Fibroblast of lung (primary cell): ENCODE measurements around the gene ALPK1. TPM values are rescaled to one million over a fixed set of nuclear protein-coding genes. Genes with fewer than 3 reads are reported as not detected.
"Not testable (repeated sequence)": the region's sequence is repeated elsewhere in the genome, so short reads cannot be mapped to it uniquely, and the experiment has no call there.

ENCODE experiments used
- DNase-seq, 2 donors: peaks; one replicate each; pipeline versions ENCODE4 v3.0.0 to v3.0.0-alpha.2; 2010; ENCODE audit warnings: low read depth in 2 of 2
- H2AFZ ChIP-seq: 2 replicates; pipeline ENCODE4 v1.5.1; 2012; ENCODE audit warnings: low read length, control low read depth, inconsistent platforms
- H3K27ac ChIP-seq: 2 replicates; pipeline ENCODE4 v1.5.1; 2011; ENCODE audit warnings: low read length, control low read depth; ENCODE audit not compliant: insufficient read depth
- H3K27me3 ChIP-seq: 2 replicates; pipeline ENCODE4 v1.5.1; 2011; ENCODE audit warnings: mild to moderate bottlenecking, low read length; ENCODE audit not compliant: control insufficient read depth, insufficient read depth
- H3K36me3 ChIP-seq: 2 replicates; pipeline ENCODE4 v1.5.1; 2011; ENCODE audit warnings: low read length; ENCODE audit not compliant: control insufficient read depth, insufficient read depth
- H3K4me1 ChIP-seq: 2 replicates; pipeline ENCODE4 v1.5.1; 2011; ENCODE audit warnings: low read length; ENCODE audit not compliant: control insufficient read depth, insufficient read depth; ENCODE audit errors: extremely low read depth
- H3K4me2 ChIP-seq: 2 replicates; pipeline ENCODE4 v1.5.1; 2011; ENCODE audit warnings: low read length, control low read depth; ENCODE audit not compliant: insufficient read depth; ENCODE audit errors: extremely low read depth
- H3K4me3 ChIP-seq, 4 experiments: fragments of 200-600 bp in 1 of 4; sonication (generic) in 1 of 4; replicated peaks in 1 of 4; 2 replicates each; pipeline ENCODE4 v1.5.1; 2011 to 2016; ENCODE audit warnings: low read length in 4 of 4, low read depth in 3 of 4, mild to moderate bottlenecking in 3 of 4, control low read depth in 2 of 4, inconsistent platforms in 1 of 4, mixed read lengths in 1 of 4; ENCODE audit not compliant: insufficient read depth in 1 of 4; ENCODE audit errors: control extremely low read depth in 1 of 4
- H3K79me2 ChIP-seq: 2 replicates; pipeline ENCODE4 v1.5.1; 2012; ENCODE audit warnings: mild to moderate bottlenecking, low read length, inconsistent platforms; ENCODE audit not compliant: control insufficient read depth, insufficient read depth
- H3K9ac ChIP-seq: 2 replicates; pipeline ENCODE4 v1.5.1; 2011; ENCODE audit warnings: mild to moderate bottlenecking, low read length, control low read depth; ENCODE audit not compliant: insufficient read depth
- H3K9me3 ChIP-seq: 2 replicates; pipeline ENCODE4 v1.5.1; 2012; ENCODE audit warnings: low read depth, low read length; ENCODE audit not compliant: control insufficient read depth, insufficient read depth
- H4K20me1 ChIP-seq: 2 replicates; pipeline ENCODE4 v1.5.1; 2011; ENCODE audit warnings: low read length; ENCODE audit not compliant: control insufficient read depth, insufficient read depth; ENCODE audit errors: extremely low read depth
- CTCF ChIP-seq, 2 donors: IDR thresholded peaks in 1 of 2; conservative IDR thresholded peaks in 1 of 2; 1 replicate in 1 of 2; 2 replicates in 1 of 2; pipeline ENCODE4 v1.5.1; 2011 to 2012; ENCODE audit warnings: low read length in 2 of 2, control low read depth in 1 of 2, inconsistent platforms in 1 of 2, low read depth in 1 of 2, mild to moderate bottlenecking in 1 of 2
- EZH2 ChIP-seq: IDR thresholded peaks from 2 replicates; pipeline ENCODE4 v1.5.1; 2012; ENCODE audit warnings: low read length, control low read depth, mild to moderate bottlenecking; ENCODE audit errors: missing control alignments
- polyA plus RNA-seq, 2 donors: library from polyadenylated mRNA; depleted of rRNA in 1 of 2; stranded (reverse) in 1 of 2; unstranded in 1 of 2; fragments of >200 nt; gene quantifications; 2 replicates each; pipeline ENCODE4 v1.2.1, GENCODE V29; 2011 to 2012; ENCODE audit warnings: missing spikeins in 1 of 2
- total RNA-seq: library from RNA; depleted of rRNA; stranded (reverse); fragments of >200 nt; gene quantifications from 2 replicates; pipeline ENCODE4 v1.2.1, GENCODE V29; 2014

The ALPK1 gene
- total and polyA plus RNA-seq, 2 donors (not counting 1 experiment from before 2014, with no cell fraction given), result 9.3 to 50.2 TPM

GRCh38 chr4:112309263-112309791 is 12.2 kb downstream of the ALPK1 start:
- Histone ChIP-seq H3K4me2 (peak overlapping the region; percentile 48), H3K4me3 (peak overlapping the region in 2 of 4 experiments; percentile 29)
- DNase-seq, result peak; percentile 50 to 82
- H3K27ac ChIP-seq, H3K27me3 ChIP-seq, H3K4me1 ChIP-seq, H3K36me3 ChIP-seq, H3K79me2 ChIP-seq, H2AFZ ChIP-seq, H3K9ac ChIP-seq, H3K9me3 ChIP-seq, H4K20me1 ChIP-seq: not testable (repeated sequence)
- peak in 1 of 2 donors; percentile 8 for TF ChIP-seq CTCF (conservative IDR thresholded peaks at IDR 0.05 in 1 of 2, IDR thresholded peaks at IDR 0.05 in 1 of 2; ENCODE audit: low read depth in 1 of 2, low read length in 2 of 2)

- no peak for DNase-seq
- no peaks in the 10 kb centered on the region for H3K79me2 ChIP-seq
- no peak overlapping the region for H3K27ac ChIP-seq
- no peaks in the 10 kb centered on the region for H3K36me3 ChIP-seq
- no peak overlapping the region for H3K4me2 ChIP-seq
- H3K4me1 ChIP-seq, result no peaks in the 10 kb centered on the region
- no peak overlapping the region for H3K4me3 ChIP-seq
- no peak overlapping the region for H3K9ac ChIP-seq
- H3K27me3 ChIP-seq, result no peaks in the 10 kb centered on the region
- TF ChIP-seq EZH2 (no peak), CTCF (conservative IDR thresholded peaks at IDR 0.05 in 1 of 2, IDR thresholded peaks at IDR 0.05 in 1 of 2; ENCODE audit: low read depth in 1 of 2, low read length in 2 of 2) (no peak)
- H2AFZ ChIP-seq, result no peak overlapping the region
- H4K20me1 ChIP-seq, result no peaks in the 10 kb centered on the region
- no peaks in the 10 kb centered on the region for H3K9me3 ChIP-seq
Observed at GRCh38 chr4:112311516-112311915, 14.3 kb downstream of the ALPK1 start.

- Histone ChIP-seq H3K4me3 (no peak overlapping the region), H3K27ac (no peak overlapping the region), H3K9me3 (no peaks in the 10 kb centered on the region), H4K20me1 (no peaks in the 10 kb centered on the region), H3K4me2 (no peak overlapping the region), H2AFZ (no peak overlapping the region), H3K9ac (no peak overlapping the region), H3K27me3 (no peaks in the 10 kb centered on the region), H3K4me1 (no peaks in the 10 kb centered on the region), H3K79me2 (no peaks in the 10 kb centered on the region), H3K36me3 (no peaks in the 10 kb centered on the region)
- no peak for TF ChIP-seq CTCF (conservative IDR thresholded peaks at IDR 0.05 in 1 of 2, IDR thresholded peaks at IDR 0.05 in 1 of 2; ENCODE audit: low read depth in 1 of 2, low read length in 2 of 2)
- no peak for TF ChIP-seq EZH2
- DNase-seq, result no peak
Observed at GRCh38 chr4:112312610-112313239, 15.6 kb downstream of the ALPK1 start.
